ENCODE data around the gene TJP3. TPM values are rescaled to one million over a fixed set of nuclear protein-coding genes. Genes with fewer than 3 reads are reported as not detected.
A peak's percentile ranks its signal among the peaks of the same experiment; 100 is the strongest.

TJP3 gene
- total RNA-seq, 1 donor from 2014 or later, result 3.1 TPM

GRCh38 chr19:3771906-3772455, 63.8 kb downstream of the TJP3 start, which contains the start of gene RAX2:
RAX2 (minus strand) TSS chr19:3772228; CDS start chr19:3771742, 486 bp downstream.
- Mint-ChIP-seq H3K4me1 (ENCODE audit: low read depth, unreplicated experiment) (no peaks in the 10 kb centered on the region), H3K27me3 (ENCODE audit: unreplicated experiment) (peaks cover 9% of the 10 kb centered on the region), H3K27ac (ENCODE audit: unreplicated experiment) (no peak within 1 kb of the TSS), H3K36me3 (ENCODE audit: unreplicated experiment) (no peaks in the 10 kb centered on the region), H3K9me3 (ENCODE audit: unreplicated experiment) (peaks cover 4% of the 10 kb centered on the region), H3K4me3 (ENCODE audit: unreplicated experiment) (no peak within 1 kb of the TSS)
- DNase-seq, result no peak
- no peak for TF ChIP-seq CTCF (IDR thresholded peaks at IDR 0.05; ENCODE audit: partially characterized antibody, unreplicated experiment)

- H3K4me1 Mint-ChIP-seq (ENCODE audit: low read depth, unreplicated experiment), result no peaks in the 10 kb centered on the region
- DNase-seq, result no peak
- no peak overlapping the region for H3K4me3 Mint-ChIP-seq (ENCODE audit: unreplicated experiment)
- H3K36me3 Mint-ChIP-seq (ENCODE audit: unreplicated experiment), result no peaks in the 10 kb centered on the region
- peaks cover 4% of the 10 kb centered on the region for H3K9me3 Mint-ChIP-seq (ENCODE audit: unreplicated experiment)
- no peak overlapping the region for H3K27ac Mint-ChIP-seq (ENCODE audit: unreplicated experiment)
- TF ChIP-seq CTCF (IDR thresholded peaks at IDR 0.05; ENCODE audit: partially characterized antibody, unreplicated experiment), result no peak
- peaks cover 10% of the 10 kb centered on the region for H3K27me3 Mint-ChIP-seq (ENCODE audit: unreplicated experiment)
Measured at GRCh38 chr19:3773814-3774515, 65.8 kb downstream of the TJP3 start.

GRCh38 chr19:3774621-3775373, 66.6 kb downstream of the TJP3 start:
- Mint-ChIP-seq H3K27ac (ENCODE audit: unreplicated experiment) (peak overlapping the region; percentile 48), H3K9me3 (ENCODE audit: unreplicated experiment) (peaks cover 4% of the 10 kb centered on the region), H3K4me1 (ENCODE audit: low read depth, unreplicated experiment) (no peaks in the 10 kb centered on the region), H3K27me3 (ENCODE audit: unreplicated experiment) (peaks cover 10% of the 10 kb centered on the region), H3K36me3 (ENCODE audit: unreplicated experiment) (no peaks in the 10 kb centered on the region), H3K4me3 (ENCODE audit: unreplicated experiment) (no peak overlapping the region)
- DNase-seq, result peak; percentile 47
- no peak for TF ChIP-seq CTCF (IDR thresholded peaks at IDR 0.05; ENCODE audit: partially characterized antibody, unreplicated experiment)

- no peak for TF ChIP-seq CTCF (IDR thresholded peaks at IDR 0.05; ENCODE audit: partially characterized antibody, unreplicated experiment)
- Mint-ChIP-seq H3K27me3 (ENCODE audit: unreplicated experiment) (peaks cover 10% of the 10 kb centered on the region), H3K4me1 (ENCODE audit: low read depth, unreplicated experiment) (no peaks in the 10 kb centered on the region), H3K4me3 (ENCODE audit: unreplicated experiment) (no peak overlapping the region), H3K9me3 (ENCODE audit: unreplicated experiment) (peaks cover 4% of the 10 kb centered on the region), H3K27ac (ENCODE audit: unreplicated experiment) (no peak overlapping the region), H3K36me3 (ENCODE audit: unreplicated experiment) (no peaks in the 10 kb centered on the region)
- no peak for DNase-seq
Measured at GRCh38 chr19:3775374-3775711, 67.2 kb downstream of the TJP3 start.

- H3K9me3 Mint-ChIP-seq (ENCODE audit: unreplicated experiment), result peaks cover 5% of the 10 kb centered on the region
- H3K27me3 Mint-ChIP-seq (ENCODE audit: unreplicated experiment), result peaks cover 12% of the 10 kb centered on the region
- no peak for TF ChIP-seq CTCF (IDR thresholded peaks at IDR 0.05; ENCODE audit: partially characterized antibody, unreplicated experiment)
- no peak for DNase-seq
- no peak overlapping the region for H3K4me3 Mint-ChIP-seq (ENCODE audit: unreplicated experiment)
- H3K36me3 Mint-ChIP-seq (ENCODE audit: unreplicated experiment), result no peaks in the 10 kb centered on the region
- H3K4me1 Mint-ChIP-seq (ENCODE audit: low read depth, unreplicated experiment), result no peaks in the 10 kb centered on the region
- H3K27ac Mint-ChIP-seq (ENCODE audit: unreplicated experiment), result no peak overlapping the region
Measured at GRCh38 chr19:3775831-3776230, 67.6 kb downstream of the TJP3 start.

Measured in glutamatergic neuron (in vitro differentiated cells).